A549 (cell line): ENCODE data around the gene GGACT. TPM values are rescaled to one million over a fixed set of nuclear protein-coding genes. Genes with fewer than 3 reads are reported as not detected.

Source experiments
- ATAC-seq, 2 experiments: fragments of 200-7000 bp in 1 of 2; fragments of >200 bp in 1 of 2; cut with Nextera tagmentation in 1 of 2; cut with Tn5 transposase in 1 of 2; 3 replicates each; pipeline versions ENCODE4 v1.8.0 to v1.9.1; 2018 to 2020; ENCODE audit warnings: mild to moderate bottlenecking in 1 of 2, moderate library complexity in 1 of 2
- CTCF ChIA-PET: fragments of 300-600 bp; sonication (Branson Sonifier 250); formaldehyde crosslinking; extraction: SDS; loops from one replicate; lab custom pipeline; 2021; ENCODE audit warnings: antibody characterized with exemption, inconsistent platforms; lab: Yijun Ruan, JAX
- POLR2A ChIA-PET: fragments of 350-600 bp; formaldehyde crosslinking; extraction: SDS; loops from one replicate; lab custom pipeline; 2021; ENCODE audit warnings: antibody characterized with exemption, inconsistent platforms; lab: Yijun Ruan, JAX
- DNase-seq, 2 experiments: peaks; one replicate each; pipeline versions ENCODE4 v3.0.0 to v3.0.0-alpha.2; 2011 to 2016; ENCODE audit warnings: low read depth in 1 of 2, low spot score in 1 of 2
- FAIRE-seq: peaks from 2 replicates; lab custom pipeline; 2011; peaks lifted over from hg19 to GRCh38; lab: Jason Lieb, UNC
- H3K27ac ChIP-seq, 2 experiments: fragments of >200 bp; sonication (Bioruptor Twin); formaldehyde crosslinking; 3 replicates each; pipeline ENCODE4 v1.5.1; 2016 to 2017
- H3K4me1 ChIP-seq: fragments of >200 bp; sonication (Bioruptor Twin); formaldehyde crosslinking; 3 replicates; pipeline ENCODE4 v1.6.1; 2016
- H3K4me2 ChIP-seq: fragments of >200 bp; sonication (Bioruptor Twin); formaldehyde crosslinking; 3 replicates; pipeline ENCODE4 v1.6.1; 2016
- H3K4me3 ChIP-seq: fragments of >200 bp; sonication (Bioruptor Twin); formaldehyde crosslinking; 3 replicates; pipeline ENCODE4 v1.5.1; 2016
- H3K9me3 ChIP-seq: fragments of >200 bp; sonication (Bioruptor Twin); formaldehyde crosslinking; 3 replicates; pipeline ENCODE4 v1.6.1; 2016
- BCL3 ChIP-seq: fragments of >200 bp; sonication (Bioruptor Twin); formaldehyde crosslinking; IDR thresholded peaks from 3 replicates; pipeline ENCODE4 v1.6.1; 2016
- CHD2 ChIP-seq: fragments of 150-350 bp; IDR thresholded peaks from 2 replicates; pipeline ENCODE4 v1.6.1; 2014; ENCODE audit warnings: low read length; ENCODE audit not compliant: partially characterized antibody
- CHD4 ChIP-seq: fragments of 200-600 bp; sonication (generic); IDR thresholded peaks from 2 replicates; pipeline ENCODE4 v1.6.1; 2016; ENCODE audit warnings: antibody characterized with exemption, mild to moderate bottlenecking, borderline replicate concordance
- E2F6 ChIP-seq: IDR thresholded peaks from 2 replicates; pipeline ENCODE4 v1.6.1; 2012; ENCODE audit warnings: low read depth, borderline replicate concordance
- EHF ChIP-seq: fragments of 250-450 bp; sonication (Bioruptor Pico); IDR thresholded peaks from 2 replicates; pipeline ENCODE4 v1.5.0; 2020; ENCODE audit warnings: mild to moderate bottlenecking
- EHMT2 ChIP-seq: fragments of 200-600 bp; sonication (generic); IDR thresholded peaks from 2 replicates; pipeline ENCODE4 v1.6.1; 2016; ENCODE audit warnings: antibody characterized with exemption, low read depth, mild to moderate bottlenecking, moderate library complexity
- ELK1 ChIP-seq: fragments of 150-350 bp; IDR thresholded peaks from 2 replicates; pipeline ENCODE4 v1.6.1; 2014; ENCODE audit warnings: low read depth, mild to moderate bottlenecking, low read length
- ESRRA ChIP-seq: fragments of 150-350 bp; IDR thresholded peaks from 2 replicates; pipeline ENCODE4 v1.6.1; 2014; ENCODE audit warnings: mild to moderate bottlenecking, low read length, borderline replicate concordance
- FOSB ChIP-seq: fragments of 250-450 bp; sonication (Bioruptor Pico); IDR thresholded peaks from 2 replicates; pipeline ENCODE4 v1.5.0; 2020; ENCODE audit warnings: mild to moderate bottlenecking, moderate library complexity
- GATA3 ChIP-seq: IDR thresholded peaks from 2 replicates; pipeline ENCODE4 v1.6.1; 2012; ENCODE audit warnings: borderline replicate concordance
- HDAC2 ChIP-seq: fragments of 200-600 bp; sonication (generic); IDR thresholded peaks from 2 replicates; pipeline ENCODE4 v1.6.1; 2016
- HMGXB4 ChIP-seq: fragments of 250-450 bp; sonication (Bioruptor Pico); IDR thresholded peaks from 2 replicates; pipeline ENCODE4 v1.5.0; 2021; ENCODE audit warnings: mild to moderate bottlenecking, moderate library complexity, borderline replicate concordance
- HOXA7 ChIP-seq: fragments of 250-450 bp; sonication (Bioruptor Pico); IDR thresholded peaks from 2 replicates; pipeline ENCODE4 v1.5.0; 2020; ENCODE audit warnings: mild to moderate bottlenecking, moderate library complexity
- HOXB5 ChIP-seq: fragments of 250-450 bp; sonication (Bioruptor Pico); IDR thresholded peaks from 2 replicates; pipeline ENCODE4 v1.5.0; 2020; ENCODE audit warnings: mild to moderate bottlenecking, moderate library complexity
- NFE2L2 ChIP-seq: fragments of 150-350 bp; conservative IDR thresholded peaks from 2 replicates; pipeline ENCODE4 v1.6.1; 2014; ENCODE audit warnings: low read length
- NR3C1 ChIP-seq: fragments of >200 bp; sonication (Bioruptor Twin); formaldehyde crosslinking; IDR thresholded peaks from 3 replicates; pipeline ENCODE4 v1.6.1; 2017
- PBX3 ChIP-seq: IDR thresholded peaks from 2 replicates; pipeline ENCODE4 v1.6.1; 2012
- POLR2A ChIP-seq: IDR thresholded peaks from 2 replicates; pipeline ENCODE4 v1.6.1; 2012; ENCODE audit warnings: mild to moderate bottlenecking, low read length
- RAD21 ChIP-seq, 2 experiments: fragments of >200 bp in 1 of 2; sonication (Bioruptor Twin) in 1 of 2; formaldehyde crosslinking in 1 of 2; IDR thresholded peaks in 1 of 2; conservative IDR thresholded peaks in 1 of 2; 2 replicates in 1 of 2; 3 replicates in 1 of 2; pipeline ENCODE4 v1.6.1; 2012 to 2018; ENCODE audit warnings: inconsistent platforms in 1 of 2
- RFX5 ChIP-seq: fragments of 450-650 bp; IDR thresholded peaks from 2 replicates; pipeline ENCODE4 v1.7.1; 2014; ENCODE audit warnings: antibody characterized with exemption, mild to moderate bottlenecking, moderate library complexity
- RNF2 ChIP-seq: fragments of 200-600 bp; sonication (generic); IDR thresholded peaks from 2 replicates; pipeline ENCODE4 v1.6.1; 2016; ENCODE audit warnings: low read depth, mild to moderate bottlenecking, antibody characterized with exemption, moderate library complexity, borderline replicate concordance
- SMC3 ChIP-seq: fragments of >200 bp; sonication (Bioruptor Twin); formaldehyde crosslinking; IDR thresholded peaks from 3 replicates; pipeline ENCODE4 v1.6.1; 2018; ENCODE audit warnings: inconsistent platforms
- TP53 ChIP-seq: fragments of 250-450 bp; sonication (Bioruptor Pico); IDR thresholded peaks from 2 replicates; pipeline ENCODE4 v1.5.0; 2021; ENCODE audit warnings: mild to moderate bottlenecking, moderate library complexity
- ZC3H11A ChIP-seq: fragments of 450-650 bp; IDR thresholded peaks from 2 replicates; pipeline ENCODE4 v1.6.1; 2014; ENCODE audit warnings: antibody characterized with exemption, mild to moderate bottlenecking
- ZNF302 ChIP-seq: fragments of 250-450 bp; sonication (Bioruptor Pico); IDR thresholded peaks from 2 replicates; pipeline ENCODE4 v1.9.0; 2021; ENCODE audit warnings: inconsistent platforms, mild to moderate bottlenecking, moderate library complexity
- WGBS: methylation state at CpG from one replicate; pipeline ENCODE4 v1.1.6; 2017; ENCODE audit errors: missing lambda C conversion rate; 5-methylcytosine and 5-hydroxymethylcytosine counted together
- polyA plus RNA-seq, 4 experiments: library from polyadenylated mRNA; depleted of rRNA in 3 of 4; stranded (reverse); fragments of >200 nt; fragmentation: RNase III in 1 of 4; extraction: RNeasy Plus Mini Kit Qiagen cat#74134 plus additional on column Dnase treatment in 1 of 4; gene quantifications; 2 replicates in 3 of 4; 3 replicates in 1 of 4; pipeline ENCODE4 v1.2.3, GENCODE V29; 2011 to 2017

Gene GGACT
- polyA plus RNA-seq, 2 of the 4 experiments (the other 2 are of a cell fraction) = 2.7 to 8.6 TPM

GRCh38 chr13:100528820-100529219, 59.8 kb downstream of the GGACT start:
- Histone ChIP-seq H3K4me2 (no peak overlapping the region), H3K9me3 (no peaks in the 10 kb centered on the region), H3K4me1 (no peaks in the 10 kb centered on the region), H3K4me3 (no peak overlapping the region), H3K27ac (no peak overlapping the region)
- FAIRE-seq (no peak), ATAC-seq (no peak), DNase-seq (no peak)
- WGBS = 88% methylated on average over 11 of the region's 11 CpGs
- CTCF ChIA-PET = no interaction called here
- POLR2A ChIA-PET = no interaction called here
- no peak for TF ChIP-seq SMC3
- no peak for TF ChIP-seq TP53 (CRISPR knock-in tag)
- no peak for TF ChIP-seq EHF (CRISPR knock-in tag)
- no peak for TF ChIP-seq RFX5
- no peak for TF ChIP-seq EHMT2

- no peak for FAIRE-seq
These were observed 60.2 kb downstream of the GGACT start for GRCh38 chr13:100528353-100528752.

GRCh38 chr13:100527644-100528043, 60.9 kb downstream of the GGACT start:
- FAIRE-seq (no peak), ATAC-seq (no peak), DNase-seq (no peak)
- WGBS = 89% methylated on average over 9 of the region's 9 CpGs
- no peaks in the 10 kb centered on the region for H3K9me3 ChIP-seq
- H3K4me2 ChIP-seq = no peak overlapping the region
- H3K27ac ChIP-seq = no peak overlapping the region
- no peak overlapping the region for H3K4me3 ChIP-seq
- CTCF ChIA-PET = interaction anchor here (1.1 kb wide), 1 partner anchor 37 kb away, joined by 3 read pairs; no protein-coding TSS in a partner anchor
- POLR2A ChIA-PET = no interaction called here
- H3K4me1 ChIP-seq = no peaks in the 10 kb centered on the region
- no peak for TF ChIP-seq ELK1
- no peak for TF ChIP-seq CHD4
- TF ChIP-seq HDAC2 = no peak
- no peak for TF ChIP-seq E2F6
- no peak for TF ChIP-seq GATA3
- no peak for TF ChIP-seq POLR2A
- no peak for TF ChIP-seq ZNF302 (CRISPR knock-in tag)
- no peak for TF ChIP-seq PBX3
- TF ChIP-seq ESRRA = no peak
- TF ChIP-seq FOSB (CRISPR knock-in tag) = no peak
- no peak for TF ChIP-seq TP53 (CRISPR knock-in tag)
- no peak for TF ChIP-seq CHD2
- TF ChIP-seq HOXA7 = no peak

More at GRCh38 chr13:100528353-100528752, 60.2 kb downstream of the GGACT start:
- TF ChIP-seq HDAC2 (no peak), RNF2 (no peak), BCL3 (no peak), RAD21 (conservative IDR thresholded peaks at IDR 0.05 in 1 of 2, IDR thresholded peaks at IDR 0.05 in 1 of 2) (no peak), HOXB5 (CRISPR knock-in tag) (no peak), NR3C1 (no peak), ZC3H11A (no peak), ESRRA (no peak), EHMT2 (no peak), HMGXB4 (no peak), ELK1 (no peak), NFE2L2 (no peak)
- no peaks in the 10 kb centered on the region for H3K4me1 ChIP-seq
- no peak overlapping the region for H3K4me2 ChIP-seq
- 89% methylated on average over 9 of the region's 9 CpGs for WGBS
- POLR2A ChIA-PET = no interaction called here
- no peak overlapping the region for H3K4me3 ChIP-seq
- CTCF ChIA-PET = no interaction called here
- DNase-seq (no peak), ATAC-seq (no peak)
- no peak overlapping the region for H3K27ac ChIP-seq
- H3K9me3 ChIP-seq = no peaks in the 10 kb centered on the region
